AG04450 (cell line): ENCODE results near the gene WNT3. TPM values are rescaled to one million over a fixed set of nuclear protein-coding genes. Genes with fewer than 3 reads are reported as not detected.

ENCODE experiments used
- CTCF ChIA-PET: fragments of 300-600, 350-600 bp; formaldehyde crosslinking; extraction: SDS; loops from one replicate; lab custom pipeline; 2022; ENCODE audit warnings: antibody characterized with exemption, inconsistent platforms; lab: Charles Lee
- POLR2A ChIA-PET: fragments of 350-600 bp; formaldehyde crosslinking; extraction: SDS; loops from one replicate; lab custom pipeline; 2021; ENCODE audit warnings: antibody characterized with exemption, inconsistent platforms; lab: Yijun Ruan, JAX
- DNase-seq: peaks from one replicate; pipeline ENCODE4 v3.0.0-alpha.2; 2011; ENCODE audit warnings: low read depth, low spot score
- H3K27ac ChIP-seq: one replicate; pipeline ENCODE4 v1.5.1; 2012; ENCODE audit warnings: low read depth, low read length, control low read depth
- H3K27me3 ChIP-seq: one replicate; pipeline ENCODE4 v1.6.0; 2012; ENCODE audit warnings: low read length; ENCODE audit not compliant: control insufficient read depth, insufficient read depth
- H3K4me3 ChIP-seq: 2 replicates; pipeline ENCODE4 v1.5.1; 2011; ENCODE audit warnings: mild to moderate bottlenecking, low read depth, low read length, control low read depth
- H3K9me3 ChIP-seq: 2 replicates; pipeline ENCODE4 v1.5.1; 2012; ENCODE audit warnings: low read length; ENCODE audit not compliant: control insufficient read depth, insufficient read depth
- CTCF ChIP-seq: IDR thresholded peaks from 2 replicates; pipeline ENCODE4 v1.5.1; 2011; ENCODE audit warnings: low read depth, low read length, control low read depth, inconsistent platforms
- polyA plus RNA-seq: library from polyadenylated mRNA; depleted of rRNA; stranded (reverse); fragments of >200 nt; gene quantifications from 2 replicates; pipeline ENCODE4 v1.2.3, GENCODE V29; 2011

WNT3 gene
- polyA plus RNA-seq, 1 experiment, result 1.4 TPM

GRCh38 chr17:46727572-46728348 lies 90.7 kb downstream of the WNT3 start:
- POLR2A ChIA-PET, result interaction anchor here (0.8 to 1.6 kb wide), 2 partner anchors 15 to 54 kb away, joined by 3 to 6 read pairs; no protein-coding TSS in a partner anchor
- Histone ChIP-seq H3K27me3 (no peaks in the 10 kb centered on the region), H3K4me3 (no peak overlapping the region), H3K27ac (no peak overlapping the region), H3K9me3 (no peaks in the 10 kb centered on the region)
- TF ChIP-seq CTCF, result no peak
- peak; percentile 45 for DNase-seq
- CTCF ChIA-PET, result interaction anchor here (1.2 kb wide), 1 partner anchor 113 kb away, joined by 3 read pairs; no protein-coding TSS in a partner anchor

- H3K27ac ChIP-seq, result no peak overlapping the region
- no peak for TF ChIP-seq CTCF
- DNase-seq, result no peak
- no peaks in the 10 kb centered on the region for H3K9me3 ChIP-seq
- H3K4me3 ChIP-seq, result no peak overlapping the region
- CTCF ChIA-PET, result interaction anchor here (1.2 kb wide), 1 partner anchor 115 kb away, joined by 3 read pairs; no protein-coding TSS in a partner anchor
- POLR2A ChIA-PET, result interaction anchor here (1.6 kb wide), 1 partner anchor 17 kb away, joined by 6 read pairs; no protein-coding TSS in a partner anchor
- H3K27me3 ChIP-seq, result no peaks in the 10 kb centered on the region
These were observed 92.3 kb downstream of the WNT3 start for GRCh38 chr17:46726206-46726605.

GRCh38 chr17:46722662-46723285 lies 95.7 kb downstream of the WNT3 start:
- Histone ChIP-seq H3K9me3 (no peaks in the 10 kb centered on the region), H3K4me3 (no peak overlapping the region), H3K27me3 (no peaks in the 10 kb centered on the region), H3K27ac (no peak overlapping the region)
- ChIA-PET CTCF (no interaction called here), POLR2A (no interaction called here)
- no peak for TF ChIP-seq CTCF
- no peak for DNase-seq

GRCh38 chr17:46720408-46720807 lies 98.1 kb downstream of the WNT3 start:
- Histone ChIP-seq H3K4me3 (no peak overlapping the region), H3K27me3 (no peaks in the 10 kb centered on the region), H3K9me3 (no peaks in the 10 kb centered on the region), H3K27ac (no peak overlapping the region)
- ChIA-PET POLR2A (no interaction called here), CTCF (no interaction called here)
- TF ChIP-seq CTCF, result no peak
- DNase-seq, result no peak

- no peaks in the 10 kb centered on the region for H3K27me3 ChIP-seq
- H3K27ac ChIP-seq, result no peak overlapping the region
- no peak for TF ChIP-seq CTCF
- H3K4me3 ChIP-seq, result no peak overlapping the region
- POLR2A ChIA-PET, result no interaction called here
- no peaks in the 10 kb centered on the region for H3K9me3 ChIP-seq
- CTCF ChIA-PET, result no interaction called here
- no peak for DNase-seq
These were observed 98.6 kb downstream of the WNT3 start for GRCh38 chr17:46719891-46720290.
